GM19467 (cell line): ENCODE results near the gene PCK1.

Source experiments
- ATAC-seq: cut with Tn5 transposase; IDR thresholded peaks from one replicate; pipeline ENCODE4 v1.9.1; 2021; ENCODE audit warnings: mild to moderate bottlenecking, moderate library complexity; ENCODE audit not compliant: unreplicated experiment

The PCK1 gene

DNA sequence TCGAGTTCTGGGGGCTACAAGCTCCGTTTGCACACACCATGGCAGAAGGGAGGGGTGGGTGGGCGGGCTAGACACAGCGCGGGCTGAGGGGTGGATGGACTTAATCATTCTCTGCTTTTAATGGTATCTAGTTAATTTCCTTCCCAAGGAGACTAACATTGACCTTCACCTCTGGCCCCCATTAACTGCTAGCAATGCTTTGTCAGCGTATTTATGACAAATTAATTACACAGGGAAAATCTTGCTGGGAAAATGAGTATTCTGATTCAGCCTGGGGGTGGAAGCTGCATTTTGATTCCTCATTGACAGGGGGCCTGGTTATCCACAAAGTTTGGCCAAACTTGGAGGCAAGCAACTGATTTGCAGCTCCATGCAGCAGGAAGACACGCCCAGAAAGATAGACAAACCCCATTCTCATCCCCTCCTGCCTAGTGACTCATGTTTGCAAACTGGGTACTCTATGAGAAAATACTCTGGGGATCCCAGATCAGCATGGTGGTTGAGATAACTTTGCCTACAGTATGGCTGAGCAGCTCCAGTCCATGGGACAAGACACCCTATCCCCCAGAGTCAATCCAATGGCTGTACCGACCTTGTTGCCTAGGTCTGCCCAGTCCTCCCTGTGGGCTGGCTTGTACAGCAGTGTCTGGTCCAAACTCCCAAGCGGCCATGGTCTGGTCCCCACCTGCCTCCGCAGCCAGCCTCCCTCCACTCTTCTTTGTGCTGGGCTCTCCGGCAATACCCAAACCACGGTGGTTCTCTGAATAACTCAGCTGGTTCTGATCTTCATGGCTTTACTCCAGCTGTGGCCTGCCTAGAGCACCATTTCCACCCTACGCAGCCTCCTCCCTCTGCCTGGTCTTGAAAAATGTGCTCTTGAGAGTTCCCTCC lies 39.7 kb downstream of the PCK1 start:
- ATAC-seq, result no peak

DNA sequence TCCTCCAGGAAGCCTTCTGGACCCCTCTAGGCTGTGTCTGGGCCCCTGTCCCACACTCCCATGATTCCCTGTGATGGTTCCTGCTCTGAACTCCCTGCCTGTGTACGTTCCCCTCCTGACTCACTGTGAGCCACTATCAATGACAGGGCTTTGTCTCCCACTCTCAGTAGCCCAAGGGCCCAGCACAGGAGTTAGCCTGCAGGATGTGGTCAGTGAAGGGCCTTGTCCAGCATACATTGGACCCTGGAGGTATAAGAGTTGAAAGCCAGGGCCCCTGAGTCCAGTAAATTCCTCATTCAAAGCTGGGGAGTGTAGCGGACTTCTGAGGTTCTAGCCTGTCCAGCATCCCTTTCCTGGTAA lies 40.3 kb downstream of the PCK1 start:
- no peak for ATAC-seq

DNA sequence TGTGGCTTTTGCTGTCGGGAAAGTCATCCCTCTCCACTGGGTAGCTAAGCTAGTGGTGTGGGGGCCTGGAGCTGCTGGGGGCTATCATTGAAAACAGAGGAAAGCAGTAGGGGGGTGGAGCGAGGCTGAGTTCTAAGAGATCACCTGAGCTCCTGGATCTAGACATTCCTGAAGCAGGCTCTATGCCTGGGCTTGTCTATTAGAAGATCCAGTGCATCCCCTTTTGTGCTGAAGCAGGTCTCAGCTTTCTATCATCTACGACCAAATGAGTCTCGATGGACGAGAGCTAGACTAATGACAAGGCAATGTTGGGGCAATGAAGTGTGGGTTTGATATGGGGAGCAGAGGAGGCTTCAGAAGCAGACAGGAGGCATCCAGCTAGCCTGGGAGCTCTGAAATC lies 40.8 kb downstream of the PCK1 start:
- ATAC-seq, result no peak

DNA sequence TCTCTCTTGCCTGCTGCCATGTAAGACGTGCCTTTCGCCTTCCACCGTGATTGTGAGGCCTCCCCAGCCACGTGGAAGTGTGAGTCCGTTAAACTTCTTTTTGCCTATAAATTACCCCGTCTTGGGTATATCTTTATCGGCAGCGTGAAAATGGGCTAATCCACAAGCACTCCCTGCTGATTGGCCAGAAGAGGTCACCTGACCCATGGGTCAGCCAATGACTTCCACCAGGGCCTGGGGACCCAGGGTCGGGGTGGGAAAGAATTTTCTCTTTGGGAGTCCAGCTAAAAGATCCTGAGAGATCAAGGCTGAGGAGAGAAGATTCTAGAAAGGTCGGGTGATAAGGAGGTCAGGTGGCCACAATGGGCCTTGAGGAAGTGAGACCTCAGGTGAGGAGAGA lies 42.2 kb downstream of the PCK1 start:
- ATAC-seq, result no peak

DNA sequence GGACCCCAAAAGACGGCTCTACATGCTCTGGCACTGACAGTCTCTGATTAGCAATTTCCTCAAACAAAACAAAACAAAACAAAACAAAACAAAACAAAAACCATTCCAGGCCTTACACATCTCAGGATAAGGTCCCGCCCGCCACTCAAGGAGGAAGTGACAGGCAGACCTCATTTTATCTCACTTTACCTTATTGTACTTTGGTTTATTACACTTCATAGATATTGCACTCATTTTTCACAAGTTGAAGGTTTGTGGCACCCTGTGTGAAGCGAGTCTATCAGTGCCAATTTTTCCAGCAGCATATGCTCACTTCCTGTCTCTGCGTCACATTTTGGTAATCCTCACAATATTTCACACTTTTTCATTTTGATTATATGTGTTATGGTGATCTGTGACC lies 44.1 kb downstream of the PCK1 start:
- ATAC-seq, result no peak

DNA sequence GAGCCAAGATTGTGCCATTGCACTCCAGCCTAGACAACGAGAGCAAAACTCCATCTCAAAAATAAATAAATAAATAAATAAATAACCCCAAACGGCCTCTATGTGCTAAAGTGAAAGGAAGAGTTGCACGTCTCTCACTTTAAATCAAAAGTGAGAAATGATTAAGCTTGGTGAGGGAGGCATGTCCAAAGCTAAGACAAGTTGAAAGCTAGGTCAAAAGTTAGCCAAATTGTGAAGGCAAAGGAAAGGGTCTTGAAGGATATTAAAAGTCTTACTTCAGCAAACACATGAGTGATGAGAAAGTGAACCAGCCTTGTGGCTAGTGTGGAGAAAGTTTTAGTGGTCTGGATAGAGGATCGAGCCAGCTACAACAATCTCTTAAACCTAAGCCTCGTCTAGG lies 45.0 kb downstream of the PCK1 start:
- no peak for ATAC-seq

DNA sequence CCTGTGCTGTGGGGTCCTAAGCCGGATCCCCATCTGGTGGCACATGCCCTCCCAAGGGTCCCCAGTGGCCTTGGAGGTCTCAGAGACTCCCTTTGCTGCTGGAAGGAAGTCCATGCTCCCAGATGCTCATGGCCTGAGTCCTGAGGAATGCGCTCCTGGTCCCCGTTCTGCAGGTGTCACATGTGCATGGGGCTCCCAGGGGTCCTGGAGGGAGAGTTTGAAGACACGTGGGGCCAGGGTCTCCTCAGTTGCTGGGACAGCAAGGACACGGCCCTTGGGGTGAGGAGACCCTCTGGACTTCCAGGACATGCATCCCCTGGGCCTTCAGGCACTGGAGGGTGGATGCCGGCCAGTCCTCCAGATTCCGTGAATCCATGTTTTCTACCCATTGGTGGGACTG lies 47.6 kb downstream of the PCK1 start:
- ATAC-seq, result no peak

DNA sequence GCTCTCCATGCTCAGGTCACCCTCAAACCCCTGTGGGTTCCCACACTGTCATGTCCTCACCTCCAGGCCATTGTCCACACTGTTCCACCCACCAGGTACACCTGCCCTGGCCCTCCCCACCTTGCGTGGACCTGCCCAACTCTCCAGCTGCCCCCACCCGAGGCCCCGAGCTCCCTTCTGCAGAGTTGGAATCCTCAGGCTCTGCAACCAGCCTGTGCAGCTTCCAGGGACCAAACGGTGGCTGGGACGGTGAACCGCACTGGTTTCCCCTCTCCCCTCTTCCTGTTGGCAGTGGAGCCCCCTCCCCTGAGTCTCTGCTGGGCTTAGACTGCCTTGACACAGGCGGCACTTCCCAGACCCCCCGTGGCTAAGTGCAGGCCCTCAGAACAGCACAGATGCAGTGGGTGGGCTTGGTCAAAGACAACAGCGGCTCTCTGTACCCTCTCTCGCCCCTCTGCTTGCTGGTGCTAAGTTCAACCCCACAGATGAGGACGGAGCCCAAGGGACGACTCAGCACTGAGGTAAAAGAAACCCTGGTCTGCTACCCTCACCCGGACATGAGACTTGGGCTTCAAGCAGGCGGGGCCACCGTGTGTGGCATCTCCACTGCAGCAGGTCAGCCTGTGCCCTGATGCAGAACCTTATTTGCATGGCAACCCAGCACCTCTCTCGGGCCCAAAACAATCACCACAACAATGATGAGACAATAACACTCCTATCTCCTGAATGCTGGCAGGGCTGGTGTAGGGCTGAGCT lies 48.4 kb downstream of the PCK1 start:
- ATAC-seq, result no peak

DNA sequence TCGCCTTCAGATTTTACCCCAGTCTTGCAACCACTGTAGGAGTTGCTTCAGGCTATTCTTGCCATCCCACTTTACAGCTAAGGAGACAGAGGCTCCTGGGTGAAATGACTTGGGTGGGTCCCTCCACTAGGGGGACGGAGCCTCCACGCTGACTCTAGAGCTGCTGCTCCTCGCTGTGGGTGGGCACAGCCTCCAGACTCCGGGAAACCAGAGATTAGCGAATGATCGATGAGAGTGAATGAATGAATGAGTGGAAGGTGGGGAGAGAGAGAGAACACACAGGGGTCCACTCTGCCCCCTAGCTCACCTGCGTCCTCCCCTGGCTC lies 48.9 kb downstream of the PCK1 start:
- ATAC-seq, result no peak

DNA sequence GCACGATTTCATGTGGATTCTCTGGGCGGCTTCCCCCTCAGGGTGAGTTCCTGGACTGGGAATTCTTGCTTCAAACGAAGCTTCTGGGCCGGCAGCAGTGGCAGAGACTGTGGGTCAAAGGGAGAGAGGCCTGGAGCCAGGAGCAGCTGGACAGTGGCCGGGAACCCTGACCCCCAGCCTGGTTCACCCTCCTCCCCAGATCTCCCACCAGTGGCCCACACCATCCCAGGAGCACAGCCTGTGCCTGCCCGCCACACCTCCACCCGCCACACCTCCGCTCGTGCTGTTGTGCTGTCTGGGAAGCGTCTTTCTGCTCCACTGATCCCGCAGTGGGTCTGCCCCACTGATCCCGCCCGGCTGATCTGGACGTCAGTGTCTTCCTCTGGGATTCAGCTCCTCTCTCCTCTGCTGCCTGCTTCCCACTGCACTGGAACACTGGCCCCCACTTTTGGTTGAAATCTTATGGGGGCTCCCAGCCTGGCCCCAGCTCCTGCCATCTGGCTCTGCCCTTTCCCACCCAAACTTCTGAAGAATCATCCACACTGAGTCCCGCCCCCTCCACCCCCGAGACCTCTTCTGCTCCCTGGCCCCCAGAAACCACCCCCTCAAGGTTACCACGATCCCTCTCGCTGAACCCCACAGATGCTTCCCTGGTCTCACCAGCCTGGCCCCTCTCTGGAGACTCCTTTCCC lies 49.5 kb downstream of the PCK1 start:
- no peak for ATAC-seq

DNA sequence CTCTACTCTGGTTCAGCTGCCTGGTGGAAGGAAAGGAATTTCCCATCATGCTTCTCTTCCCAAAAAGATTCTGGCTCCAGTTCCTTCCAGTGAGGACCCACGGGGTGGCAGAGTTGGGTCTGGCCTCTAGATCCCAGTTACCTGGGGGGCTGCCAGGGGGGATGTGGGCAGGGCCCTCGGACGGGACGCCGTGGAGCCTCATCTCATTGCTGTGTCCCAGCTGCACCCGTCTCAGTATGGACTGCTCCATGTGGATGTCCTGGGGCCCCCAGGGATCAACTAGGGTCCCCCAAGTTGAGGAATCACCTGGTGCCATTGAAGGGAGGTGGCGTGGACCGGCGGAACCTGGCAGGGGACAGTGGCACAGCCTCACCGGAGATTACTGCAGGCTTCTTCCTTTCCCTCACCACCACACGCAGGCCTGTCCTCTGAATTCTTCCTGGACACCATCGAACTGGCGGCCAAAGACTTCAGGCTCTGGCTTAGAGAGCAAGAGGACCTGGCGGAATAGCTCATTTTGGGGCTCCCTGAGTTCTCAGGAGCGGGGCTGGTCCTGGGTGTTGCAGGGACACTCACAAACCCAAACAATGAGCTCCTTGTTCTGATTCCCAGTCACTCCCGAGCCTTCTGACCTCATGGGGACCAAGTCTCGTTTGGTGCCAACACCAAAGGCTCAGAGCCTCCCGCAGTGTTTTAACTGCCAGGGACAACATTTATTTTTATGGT lies 50.8 kb downstream of the PCK1 start:
- no peak for ATAC-seq

DNA sequence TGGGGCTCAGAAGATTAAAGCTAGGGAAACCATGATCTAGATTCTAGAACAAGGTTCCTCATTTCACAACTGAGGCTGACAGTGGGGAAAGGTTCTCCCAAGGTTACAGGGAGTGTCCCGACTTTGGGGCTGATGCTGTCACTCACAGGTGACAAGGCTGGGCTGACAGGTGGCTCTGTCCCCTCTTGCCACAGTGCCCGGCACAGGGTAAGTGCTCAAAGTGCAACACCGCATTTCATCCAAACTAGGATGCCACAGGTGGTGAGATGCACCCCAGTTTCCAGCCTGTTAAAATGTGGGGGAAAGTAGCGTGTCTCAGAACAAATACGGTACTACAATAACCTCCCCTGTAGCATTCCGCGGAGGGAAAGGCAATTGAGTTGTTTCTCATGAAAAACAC lies 51.5 kb downstream of the PCK1 start:
- no peak for ATAC-seq

DNA sequence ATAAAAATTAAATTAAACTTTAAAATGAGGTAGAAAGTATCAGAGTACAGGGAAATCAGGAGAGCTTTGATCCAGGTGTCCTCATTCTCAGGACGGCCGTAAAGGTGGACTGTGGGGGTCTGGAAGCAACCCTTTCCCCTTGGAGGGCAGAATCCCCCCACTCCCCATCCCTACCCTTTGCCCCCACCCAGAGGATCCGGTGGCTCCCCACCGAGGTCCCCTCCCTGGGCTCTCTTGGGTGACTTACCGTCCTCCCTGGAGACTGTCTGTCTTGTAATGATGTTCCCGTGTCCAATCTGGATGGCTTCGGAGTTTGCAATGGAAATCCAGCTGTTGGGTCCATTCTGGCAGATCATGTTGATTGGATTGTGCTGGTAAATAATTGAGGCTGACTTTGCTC lies 52.0 kb downstream of the PCK1 start:
- ATAC-seq, result no peak

DNA sequence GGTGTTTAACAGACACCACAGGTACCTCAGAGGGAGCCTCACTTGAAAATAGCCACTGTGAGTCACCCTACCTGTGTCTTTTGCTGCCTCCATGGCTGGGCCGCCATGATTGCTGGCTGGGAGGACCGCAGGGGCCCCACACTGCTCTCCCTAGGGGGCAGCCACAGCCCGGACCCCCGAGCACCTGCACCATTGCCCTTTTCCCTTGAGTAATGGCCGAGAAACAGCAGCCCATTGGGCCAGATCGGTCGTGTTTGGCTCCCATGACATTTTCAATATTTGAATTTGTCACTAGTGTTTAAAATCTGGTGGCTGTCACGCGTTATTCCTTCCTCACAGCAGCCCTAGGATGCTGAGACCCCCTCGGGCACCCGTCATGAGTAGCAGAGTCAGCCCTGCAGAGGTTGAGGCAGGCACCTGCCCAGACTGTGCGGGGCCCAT lies 52.6 kb downstream of the PCK1 start:
- ATAC-seq, result no peak

DNA sequence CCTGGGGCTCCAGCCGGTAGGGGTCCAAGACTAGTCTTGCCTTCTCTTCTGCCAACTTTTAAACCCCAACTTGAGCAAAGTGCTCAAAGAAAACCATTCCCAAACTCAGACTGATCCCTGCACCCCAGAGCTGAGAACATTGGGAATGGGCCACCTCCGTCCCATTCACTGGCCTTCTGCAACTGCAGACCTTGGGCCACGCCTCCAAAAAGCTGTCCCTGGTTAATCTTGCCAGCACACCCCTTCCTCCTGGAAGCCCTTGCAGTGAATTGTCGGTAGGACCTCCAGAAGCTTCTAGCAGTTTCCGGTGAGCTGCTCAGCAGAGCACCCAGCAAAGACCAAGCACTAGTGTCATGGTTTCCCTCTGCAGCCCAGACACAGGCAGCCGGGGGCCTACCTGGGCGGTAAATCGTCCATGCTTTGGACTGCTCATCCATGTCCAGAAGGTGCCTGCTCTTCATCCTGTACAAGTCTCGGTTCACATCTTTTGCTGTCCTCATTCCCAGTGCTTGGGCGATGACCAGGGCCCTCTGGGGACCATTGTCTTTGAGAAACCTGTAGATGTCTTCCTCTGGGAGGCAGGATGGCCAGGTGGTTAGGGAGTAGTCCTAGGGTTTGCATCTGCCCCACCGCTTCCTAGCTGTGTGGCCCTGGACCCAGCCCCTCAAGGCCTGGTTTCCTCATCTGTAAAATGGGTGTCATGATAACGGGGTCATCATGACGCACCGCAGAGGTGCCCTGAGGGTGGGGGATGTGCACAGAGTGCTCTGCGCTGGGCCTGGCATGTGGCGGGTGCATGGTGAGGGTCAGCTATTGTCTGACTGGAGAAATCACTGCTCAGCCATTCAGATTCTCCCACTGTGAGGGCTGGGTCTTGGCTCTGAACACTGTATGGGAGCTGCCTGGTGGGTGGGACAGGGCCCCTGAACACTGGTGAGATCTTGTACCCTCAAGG lies 53.9 kb downstream of the PCK1 start:
- no peak for ATAC-seq

DNA sequence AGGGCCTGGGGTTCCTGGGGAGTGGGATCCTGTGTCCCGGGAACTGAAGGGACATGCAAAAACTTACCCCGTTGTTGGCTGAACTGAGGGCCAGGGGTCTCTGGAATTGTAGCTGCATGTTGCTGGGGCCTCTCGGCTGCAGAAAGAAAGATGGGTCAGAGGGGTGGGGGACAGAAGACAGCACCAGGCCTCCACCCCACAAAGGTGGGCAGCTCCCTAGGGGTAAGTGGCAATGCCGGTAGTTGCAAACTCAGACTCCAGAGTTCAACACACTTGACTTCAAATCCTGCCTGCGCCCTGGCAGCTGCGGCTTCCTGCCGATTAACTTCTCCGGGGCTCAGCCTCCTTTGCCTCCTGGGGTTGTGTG lies 54.5 kb downstream of the PCK1 start:
- no peak for ATAC-seq

DNA sequence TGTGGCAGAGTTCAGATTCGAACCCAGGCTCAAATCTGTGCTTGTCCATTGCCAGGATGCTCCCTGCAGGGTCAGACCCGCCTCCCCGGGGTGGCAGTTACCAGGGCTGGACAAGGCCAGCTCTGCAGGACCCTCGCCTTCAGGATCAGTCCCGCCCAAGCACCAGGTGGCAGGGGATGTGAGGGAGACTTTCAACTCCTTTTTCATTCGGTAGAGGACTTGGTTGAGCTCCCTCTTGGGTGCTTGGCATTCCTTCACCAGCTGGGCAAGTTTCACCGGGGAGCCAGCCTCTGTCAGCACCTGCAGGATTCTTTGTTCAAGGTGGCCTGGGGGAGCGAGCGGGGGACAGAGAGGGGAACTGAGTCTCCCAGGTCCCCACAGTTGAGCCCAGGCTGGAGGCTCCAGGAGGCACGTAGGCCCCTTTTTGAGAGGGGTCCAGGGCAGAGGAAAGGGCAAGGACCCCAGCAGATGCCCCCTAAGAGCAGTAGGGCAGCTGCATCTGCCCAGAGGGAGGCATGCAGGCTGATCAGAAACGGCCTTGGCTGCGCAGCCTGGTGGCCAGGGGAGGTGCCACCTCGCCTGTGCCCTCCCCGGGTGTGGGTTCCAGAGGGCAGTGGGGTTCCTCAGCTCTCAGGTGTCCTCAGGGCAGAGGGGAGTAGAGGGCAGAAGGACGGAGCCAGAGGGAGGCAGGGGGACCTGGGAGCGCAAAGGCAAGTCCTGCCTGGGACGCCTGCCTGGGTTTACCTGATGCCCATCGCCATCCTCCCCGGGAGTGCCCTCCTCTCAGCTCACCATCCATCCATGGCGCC lies 55.4 kb downstream of the PCK1 start:
- ATAC-seq, result no peak

DNA sequence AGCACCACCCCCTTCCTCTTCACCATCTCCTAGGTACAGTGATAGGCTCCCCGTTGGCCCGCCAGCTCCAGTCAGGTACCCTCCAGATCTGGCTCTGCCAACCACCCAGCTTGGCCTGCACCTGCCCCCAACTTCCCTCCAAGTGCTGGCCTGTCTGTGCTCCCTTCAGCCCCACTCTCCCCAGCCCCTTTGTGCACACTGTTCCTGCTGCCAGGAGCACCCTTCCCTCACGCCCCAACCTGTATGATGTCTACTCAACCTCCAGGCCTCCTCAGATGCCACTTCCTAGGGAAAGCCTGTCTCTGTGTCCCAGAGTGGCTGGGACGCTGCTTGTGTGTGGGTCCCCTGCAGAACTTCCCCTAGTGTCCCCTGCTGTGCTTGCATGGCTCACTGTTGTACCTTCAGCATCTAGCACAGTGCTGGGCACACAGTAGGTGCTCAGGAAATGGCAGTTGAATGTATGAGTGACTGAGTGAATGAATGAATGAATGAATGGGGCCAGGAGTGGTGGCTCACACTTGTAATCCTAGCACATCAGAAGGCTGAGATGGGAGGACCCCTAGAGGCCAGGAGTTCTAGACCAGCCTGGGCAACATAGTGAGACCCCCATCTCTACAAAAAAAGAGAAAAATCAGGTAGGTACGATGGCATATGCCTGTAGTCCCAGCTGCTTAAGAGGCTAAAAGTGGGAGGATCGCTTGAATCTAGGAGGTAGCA lies 56.3 kb downstream of the PCK1 start:
- no peak for ATAC-seq
